ENCODE measurements around the gene GRID1.

Gene GRID1

GRCh38 chr10:86366033-86366901 lies at the start of gene GRID1:
Gene GRID1 (minus strand): TSS chr10:86366795.
- DNase-seq = no peak

GRCh38 chr10:86415583-86415982 lies 49.0 kb upstream of the GRID1 start:
- Mint-ChIP-seq H3K27me3 (peaks cover 4 to 6% of the 10 kb centered on the region in 2 donors), H3K9me3 (peaks cover 5 to 6% of the 10 kb centered on the region in 2 donors), H3K27ac (peak overlapping the region; percentile 79), H3K36me3 (peaks cover 5 to 10% of the 10 kb centered on the region in 2 donors), H3K4me3 (no peak overlapping the region), H3K4me1 (peaks cover 26 to 49% of the 10 kb centered on the region in 2 donors)
- DNase-seq (no peak), ATAC-seq (replicated peaks) (no peak)

More at GRCh38 chr10:86366033-86366901, at the start of gene GRID1:
- Mint-ChIP-seq H3K9me3 (no peaks in the 10 kb centered on the region), H3K27ac (no peak within 1 kb of the TSS), H3K4me3 (peak within 1 kb of the TSS; percentile 23 to 66), H3K27me3 (peaks cover 71 to 87% of the 10 kb centered on the region in 2 donors), H3K4me1 (peaks cover 13 to 46% of the 10 kb centered on the region in 2 donors), H3K36me3 (no peaks in the 10 kb centered on the region)
- ATAC-seq (replicated peaks) = peak; percentile 10 to 12

GRCh38 chr10:86415116-86415515 lies 48.5 kb upstream of the GRID1 start:
- Mint-ChIP-seq H3K36me3 (peaks cover 5 to 12% of the 10 kb centered on the region in 2 donors), H3K27ac (peak overlapping the region; percentile 32), H3K27me3 (peaks cover 2 to 5% of the 10 kb centered on the region in 2 donors), H3K9me3 (peaks cover 6 to 8% of the 10 kb centered on the region in 2 donors), H3K4me1 (peaks cover 27 to 54% of the 10 kb centered on the region in 2 donors), H3K4me3 (peak overlapping the region; percentile 23 to 29)
- ATAC-seq (replicated peaks) (no peak), DNase-seq (no peak)

GRCh38 chr10:86413046-86413728 lies 46.6 kb upstream of the GRID1 start:
- H3K4me3 Mint-ChIP-seq = peak overlapping the region; percentile 21 to 81
- H3K4me1 Mint-ChIP-seq = peaks cover 27 to 51% of the 10 kb centered on the region in 2 donors
- DNase-seq = peak; percentile 53
- peak; percentile 88 to 89 for ATAC-seq (replicated peaks)
- peaks cover 0 to 5% of the 10 kb centered on the region in 2 donors for H3K27me3 Mint-ChIP-seq
- peaks cover 5 to 12% of the 10 kb centered on the region in 2 donors for H3K36me3 Mint-ChIP-seq
- peak overlapping the region; percentile 66 for H3K27ac Mint-ChIP-seq
- H3K9me3 Mint-ChIP-seq = peaks cover 6 to 8% of the 10 kb centered on the region in 2 donors

- DNase-seq (no peak), ATAC-seq (replicated peaks) (no peak)
These were observed 45.4 kb upstream of the GRID1 start for GRCh38 chr10:86411852-86412560.

GRCh38 chr10:86411281-86411841 lies 44.8 kb upstream of the GRID1 start:
- peak; percentile 39 for DNase-seq
- peaks cover 5 to 12% of the 10 kb centered on the region in 2 donors for H3K36me3 Mint-ChIP-seq
- peak overlapping the region; percentile 66 for H3K27ac Mint-ChIP-seq
- peaks cover 0 to 5% of the 10 kb centered on the region in 2 donors for H3K27me3 Mint-ChIP-seq
- H3K4me1 Mint-ChIP-seq = peaks cover 27 to 48% of the 10 kb centered on the region in 2 donors
- peak; percentile 62 to 68 for ATAC-seq (replicated peaks)
- H3K4me3 Mint-ChIP-seq = peak overlapping the region; percentile 66 to 81
- H3K9me3 Mint-ChIP-seq = peaks cover 6 to 8% of the 10 kb centered on the region in 2 donors

More at GRCh38 chr10:86411852-86412560, 45.4 kb upstream of the GRID1 start:
- H3K9me3 Mint-ChIP-seq = peaks cover 6 to 8% of the 10 kb centered on the region in 2 donors
- peak overlapping the region; percentile 66 for H3K27ac Mint-ChIP-seq
- H3K27me3 Mint-ChIP-seq = peaks cover 0 to 5% of the 10 kb centered on the region in 2 donors
- peaks cover 5 to 12% of the 10 kb centered on the region in 2 donors for H3K36me3 Mint-ChIP-seq
- peak overlapping the region; percentile 66 to 81 for H3K4me3 Mint-ChIP-seq
- H3K4me1 Mint-ChIP-seq = peaks cover 27 to 48% of the 10 kb centered on the region in 2 donors

- Mint-ChIP-seq H3K36me3 (peaks cover 5 to 12% of the 10 kb centered on the region in 2 donors), H3K4me3 (peak overlapping the region; percentile 66 to 81), H3K27ac (peak overlapping the region; percentile 66), H3K27me3 (peaks cover 0 to 5% of the 10 kb centered on the region in 2 donors), H3K4me1 (peaks cover 25 to 42% of the 10 kb centered on the region in 2 donors), H3K9me3 (peaks cover 6 to 8% of the 10 kb centered on the region in 2 donors)
- DNase-seq (no peak), ATAC-seq (replicated peaks) (no peak)
These were observed 44.0 kb upstream of the GRID1 start for GRCh38 chr10:86410542-86411124.

GRCh38 chr10:86409183-86409582 lies 42.6 kb upstream of the GRID1 start:
- ATAC-seq (replicated peaks) (no peak), DNase-seq (no peak)
- Mint-ChIP-seq H3K4me1 (peaks cover 21 to 33% of the 10 kb centered on the region in 2 donors), H3K9me3 (peaks cover 6 to 8% of the 10 kb centered on the region in 2 donors), H3K4me3 (no peak overlapping the region), H3K27me3 (peaks cover 0 to 11% of the 10 kb centered on the region in 2 donors), H3K27ac (no peak overlapping the region), H3K36me3 (peaks cover 5 to 8% of the 10 kb centered on the region in 2 donors)

GRCh38 chr10:86403183-86403797 lies 36.7 kb upstream of the GRID1 start:
- H3K27ac Mint-ChIP-seq = no peak overlapping the region
- no peaks in the 10 kb centered on the region for H3K9me3 Mint-ChIP-seq
- ATAC-seq (replicated peaks) (no peak), DNase-seq (no peak)
- H3K36me3 Mint-ChIP-seq = no peaks in the 10 kb centered on the region
- peaks cover 14 to 20% of the 10 kb centered on the region in 2 donors for H3K27me3 Mint-ChIP-seq
- H3K4me1 Mint-ChIP-seq = peaks cover 15 to 25% of the 10 kb centered on the region in 2 donors
- no peak overlapping the region for H3K4me3 Mint-ChIP-seq

GRCh38 chr10:86402283-86402941 lies 35.8 kb upstream of the GRID1 start:
- Mint-ChIP-seq H3K27me3 (peaks cover 14 to 25% of the 10 kb centered on the region in 2 donors), H3K9me3 (no peaks in the 10 kb centered on the region), H3K36me3 (no peaks in the 10 kb centered on the region), H3K27ac (peak overlapping the region; percentile 32), H3K4me1 (peaks cover 15 to 25% of the 10 kb centered on the region in 2 donors), H3K4me3 (peak overlapping the region; percentile 51 to 58)
- ATAC-seq (replicated peaks) (no peak), DNase-seq (no peak)

GRCh38 chr10:86401588-86402282 lies 35.1 kb upstream of the GRID1 start:
- no peaks in the 10 kb centered on the region for H3K36me3 Mint-ChIP-seq
- no peak for DNase-seq

More at GRCh38 chr10:86401588-86402282, 35.1 kb upstream of the GRID1 start:
- no peak for ATAC-seq (replicated peaks)
- H3K4me1 Mint-ChIP-seq = peaks cover 15 to 25% of the 10 kb centered on the region in 2 donors
- peaks cover 14 to 25% of the 10 kb centered on the region in 2 donors for H3K27me3 Mint-ChIP-seq
- no peaks in the 10 kb centered on the region for H3K9me3 Mint-ChIP-seq
- peak overlapping the region; percentile 88 to 92 for H3K4me3 Mint-ChIP-seq
- peak overlapping the region; percentile 90 for H3K27ac Mint-ChIP-seq
